Stimulated activated CD8-positive, alpha-beta memory T cell treated with anti-CD3 and anti-CD28 coated beads, Interleukin-4, amount 100 ng/mL, for 1 hour (primary cell): ENCODE results near the gene CCDC33.

Source experiments
- DNase-seq, 2 donors: peaks; one replicate each; pipeline ENCODE4 v3.0.0-alpha.2; 2020; ENCODE audit warnings: low read depth in 2 of 2, low spot score in 1 of 2

The CCDC33 gene

DNA sequence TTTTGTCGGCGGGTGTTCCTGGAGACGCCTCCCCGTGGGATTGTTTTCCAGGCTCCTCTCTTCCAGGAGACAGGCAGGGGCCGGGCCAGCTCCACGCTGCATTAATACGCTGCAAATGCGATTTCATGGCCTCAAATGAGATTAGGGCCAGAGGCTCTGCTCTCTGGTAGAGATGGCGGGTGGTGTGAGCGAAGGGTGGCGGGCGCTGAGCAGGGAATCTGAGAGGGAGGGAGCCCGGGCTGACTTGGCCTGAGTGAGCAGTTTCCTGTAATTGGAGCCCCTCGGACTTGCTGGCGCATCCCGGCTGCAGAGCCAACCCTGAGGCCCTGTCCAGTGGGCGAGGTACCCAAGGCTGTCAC is 7.4 kb upstream of the CCDC33 start:
- DNase-seq: no peak

GRCh38 chr15:74229686-74230085 is 6.4 kb upstream of the CCDC33 start:
- no peak for DNase-seq

DNA sequence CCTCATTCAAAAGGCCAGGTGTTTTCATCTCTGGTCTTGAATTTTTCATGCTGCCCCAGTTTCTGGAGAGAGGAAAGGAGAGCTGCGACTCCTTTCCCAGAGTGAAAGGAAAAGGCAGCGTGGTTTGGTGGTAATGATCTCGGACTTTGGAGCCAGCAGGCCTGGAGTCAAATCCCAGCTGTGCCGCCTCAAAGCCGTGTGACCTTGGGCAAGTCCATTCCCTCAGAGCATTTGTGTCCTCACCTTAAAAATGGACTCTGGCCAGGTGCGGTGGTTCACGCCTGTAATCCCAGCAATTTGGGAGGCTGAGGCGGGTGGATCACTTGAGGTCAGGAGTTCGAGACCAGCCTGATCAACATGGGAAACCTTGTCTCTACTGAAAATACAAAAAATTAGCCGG is 4.7 kb upstream of the CCDC33 start:
- no peak for DNase-seq

- no peak for DNase-seq
Observed at GRCh38 chr15:74233373-74233772, 2.8 kb upstream of the CCDC33 start.

- DNase-seq: no peak
Observed at GRCh38 chr15:74233851-74234597, 2.1 kb upstream of the CCDC33 start.

DNA sequence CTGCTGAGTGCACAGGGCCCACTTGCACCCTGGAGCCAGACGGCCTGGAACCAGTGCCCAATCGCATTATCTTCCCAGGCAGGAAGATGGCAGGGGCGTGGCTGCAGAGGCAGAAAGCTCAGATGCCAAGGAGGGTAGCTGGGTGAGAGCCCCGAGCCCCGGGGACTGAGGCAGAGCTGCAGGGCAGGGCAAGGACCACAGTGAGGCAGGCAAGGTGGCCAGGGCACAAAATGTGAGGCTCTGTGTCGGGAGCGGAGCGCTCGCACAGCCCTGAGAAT is 1.6 kb upstream of the CCDC33 start:
- DNase-seq: no peak

DNA sequence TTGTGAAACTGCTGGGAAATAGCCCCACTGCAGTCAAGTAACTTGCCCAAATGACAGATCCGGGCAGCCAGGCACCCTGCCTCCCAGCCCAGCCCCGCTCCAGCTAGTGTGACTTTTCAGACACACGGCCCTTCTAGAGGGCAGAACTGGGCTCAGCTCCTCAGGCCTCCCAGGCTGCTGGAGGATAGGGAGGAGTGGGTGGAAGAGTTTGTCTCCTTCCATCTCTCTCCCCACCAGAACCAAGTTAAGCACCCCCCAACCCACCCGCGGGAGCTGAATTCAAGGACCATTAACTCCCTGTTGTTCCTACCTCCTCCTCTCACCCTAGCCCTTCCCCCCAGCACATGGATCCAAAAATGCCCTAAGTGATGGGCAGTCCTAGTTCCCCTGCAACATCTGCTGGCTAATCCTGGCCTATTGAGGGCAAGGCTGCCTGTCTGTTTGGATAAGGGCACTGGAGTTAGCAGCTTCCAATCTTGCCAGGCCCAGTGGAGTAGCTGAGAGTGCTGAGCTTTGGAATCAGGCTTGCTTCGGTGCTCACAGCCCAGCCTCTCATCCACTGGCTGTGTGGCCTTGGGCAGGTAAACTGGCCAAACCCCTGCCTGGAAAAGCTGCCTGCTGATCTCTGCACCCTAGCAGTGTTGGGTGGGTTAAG is 3.1 kb downstream of the CCDC33 start:
- no peak for DNase-seq

DNA sequence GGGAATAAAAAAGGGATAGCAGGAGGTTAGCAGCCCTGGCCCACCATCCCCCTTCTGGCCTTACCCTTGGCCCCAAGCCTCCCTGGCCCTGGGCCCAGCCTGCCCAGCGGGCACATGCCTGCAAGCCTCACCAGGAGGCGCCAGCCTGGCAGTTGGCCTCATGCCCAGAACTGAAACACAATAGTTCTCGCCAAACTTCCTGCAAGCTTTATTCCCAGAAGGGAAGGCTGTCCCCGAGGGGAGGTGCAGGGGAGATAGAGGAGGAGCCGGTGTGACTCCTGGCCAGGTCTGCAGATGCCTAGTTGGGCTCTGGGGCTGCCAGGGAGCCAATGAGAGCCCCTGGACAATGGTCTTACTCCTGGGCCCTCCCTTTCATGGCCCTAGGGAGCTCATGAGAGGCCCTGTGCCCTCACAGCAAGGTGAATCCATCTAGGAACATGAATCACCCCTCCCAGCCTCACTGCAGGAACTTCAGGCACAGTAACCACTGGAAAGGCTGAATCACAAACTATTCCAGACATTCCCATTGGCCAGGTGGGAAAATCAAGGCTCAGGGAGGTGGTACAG is 4.0 kb downstream of the CCDC33 start:
- no peak for DNase-seq

GRCh38 chr15:74240897-74241614 is 4.9 kb downstream of the CCDC33 start:
- DNase-seq: no peak

- DNase-seq: no peak
Observed at GRCh38 chr15:74242441-74243185, 6.5 kb downstream of the CCDC33 start.

GRCh38 chr15:74243431-74243830 is 7.3 kb downstream of the CCDC33 start:
- DNase-seq: no peak

DNA sequence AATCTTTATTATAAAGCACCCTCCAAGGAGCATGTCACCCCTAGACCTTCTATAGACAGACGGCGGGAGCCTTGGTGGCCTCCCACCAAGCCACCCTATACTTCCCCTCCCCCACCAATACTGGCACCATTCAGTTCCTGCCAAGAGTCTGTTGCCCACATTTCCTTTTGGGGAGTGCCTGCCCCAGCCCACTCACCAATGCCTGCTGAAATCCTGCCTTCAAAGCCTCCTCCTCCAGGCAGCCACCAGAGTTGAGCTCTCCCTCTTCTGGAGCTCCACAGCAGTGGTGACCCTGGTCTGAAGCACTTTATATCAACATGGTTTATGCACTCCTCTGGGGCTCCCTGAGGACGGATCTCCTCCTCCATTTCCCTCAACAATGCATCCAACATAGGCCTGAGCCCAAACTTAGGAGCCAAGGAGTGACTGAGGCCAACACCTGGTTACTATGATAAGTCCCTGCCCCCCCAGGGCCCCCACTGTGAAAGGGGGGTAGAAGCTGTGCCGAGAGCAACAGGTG is 8.8 kb downstream of the CCDC33 start:
- no peak for DNase-seq

GRCh38 chr15:74245342-74245931 is 9.3 kb downstream of the CCDC33 start:
- no peak for DNase-seq

DNA sequence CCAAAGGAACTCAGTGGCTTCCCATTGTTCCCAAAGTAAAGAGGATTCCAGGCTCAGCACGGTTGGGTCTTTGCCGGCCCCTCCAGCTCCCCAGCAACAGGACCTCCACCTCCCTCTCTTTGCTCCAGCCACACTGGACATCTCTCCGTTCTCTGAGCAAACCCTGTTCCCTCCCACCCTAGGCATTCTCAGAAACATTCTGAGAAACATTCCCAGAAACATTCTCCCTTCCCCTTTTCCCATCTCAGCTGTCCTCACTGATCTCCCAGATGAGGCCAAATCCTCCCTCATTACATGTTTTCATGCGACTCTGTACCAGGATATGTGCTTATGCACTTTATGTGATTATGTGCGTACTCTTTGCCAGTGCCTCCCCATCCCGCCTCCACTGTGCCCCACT is 14.1 kb downstream of the CCDC33 start:
- DNase-seq: no peak

GRCh38 chr15:74251131-74251811 is 15.1 kb downstream of the CCDC33 start:
- DNase-seq: no peak

GRCh38 chr15:74252291-74252690 is 16.2 kb downstream of the CCDC33 start:
- DNase-seq: no peak

GRCh38 chr15:74252721-74253120 is 16.6 kb downstream of the CCDC33 start:
- no peak for DNase-seq

DNA sequence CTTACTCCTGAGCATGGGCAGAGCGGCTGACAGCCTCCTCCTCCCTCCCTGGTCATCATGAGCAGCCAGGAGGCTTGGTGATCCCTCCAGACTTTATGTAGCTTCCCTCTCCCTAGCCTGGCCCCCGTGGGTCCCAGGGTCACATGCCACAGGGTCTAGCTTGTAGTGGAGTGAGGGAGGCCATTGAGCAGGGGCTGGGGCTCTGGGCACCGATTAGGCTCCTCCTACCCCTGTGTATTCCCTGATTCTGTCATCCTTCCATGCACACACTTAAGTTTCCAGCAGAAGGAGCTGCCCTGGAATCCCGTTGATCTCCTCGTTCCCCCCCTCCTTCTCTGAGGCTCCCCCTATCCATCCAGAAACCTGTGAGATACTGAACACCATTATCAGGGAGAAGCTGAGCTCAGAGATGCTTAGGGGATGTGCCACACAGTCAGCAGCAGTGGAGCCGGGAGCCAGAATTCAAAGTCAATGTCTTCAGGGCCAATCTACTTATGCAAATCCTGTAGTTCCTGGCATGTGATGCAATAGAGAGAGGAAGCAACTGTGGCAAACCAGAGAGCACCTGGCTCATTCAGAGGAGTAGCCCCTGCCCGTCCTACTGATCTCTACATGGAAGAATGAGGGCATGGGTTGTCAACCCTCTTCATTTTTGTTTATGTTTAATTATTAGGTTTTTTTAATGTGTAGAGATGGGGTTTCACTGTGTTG is 17.2 kb downstream of the CCDC33 start:
- DNase-seq: no peak

- DNase-seq: no peak
Observed at GRCh38 chr15:74257105-74257504, 21.0 kb downstream of the CCDC33 start.

DNA sequence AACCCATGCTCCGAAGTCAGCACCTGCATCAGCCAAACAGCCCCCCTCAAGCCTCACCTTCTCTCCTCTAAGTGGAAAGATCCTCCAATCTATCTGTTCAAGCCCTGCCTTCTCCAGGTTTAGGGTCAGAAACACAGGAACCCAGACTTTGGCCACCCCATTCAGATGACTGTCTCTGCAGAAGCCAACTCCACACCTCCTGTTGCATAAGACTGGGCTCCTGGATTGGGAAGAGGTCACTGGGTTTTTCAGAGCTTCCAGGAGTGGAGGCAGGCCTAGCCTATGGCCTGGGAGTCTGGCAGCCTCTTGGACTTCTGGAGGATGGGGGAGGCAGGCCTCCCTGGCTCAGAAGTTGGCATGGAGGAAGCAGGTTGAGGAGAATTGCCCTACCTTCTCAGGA is 21.5 kb downstream of the CCDC33 start:
- DNase-seq: no peak
